Erythroblast (primary cell): ENCODE data around the gene TAF11L5.

ENCODE experiments used
- GATA1 ChIP-seq: IDR thresholded peaks from 2 replicates; pipeline ENCODE4 v1.6.1; 2011; ENCODE audit warnings: low read depth, mild to moderate bottlenecking, control low read depth, low read length, moderate library complexity
- POLR2A ChIP-seq: IDR thresholded peaks from 2 replicates; pipeline ENCODE4 v1.6.1; 2011; ENCODE audit warnings: mild to moderate bottlenecking, low read length

- TF ChIP-seq POLR2A (no peak), GATA1 (no peak)
These were observed 27.6 kb upstream of the TAF11L5 start for GRCh38 chr5:17497446-17497845.
